Urinary bladder (tissue), 4 donors: ENCODE measurements around the gene CSF1R. TPM values are rescaled to one million over a fixed set of nuclear protein-coding genes. Genes with fewer than 3 reads are reported as not detected.
"Not testable (repeated sequence)": the region's sequence is repeated elsewhere in the genome, so short reads cannot be mapped to it uniquely, and the experiment has no call there.

Experiments used
- DNase-seq: peaks from one replicate; pipeline ENCODE4 v3.0.0-alpha.2; 2015; ENCODE audit errors: extremely low spot score
- H3K27ac ChIP-seq: one replicate; pipeline ENCODE4 v1.5.1; 2013; ENCODE audit warnings: low read depth, mild to moderate bottlenecking, moderate library complexity
- H3K36me3 ChIP-seq: one replicate; pipeline ENCODE4 v1.6.1; 2013; ENCODE audit warnings: mild to moderate bottlenecking, moderate library complexity; ENCODE audit not compliant: insufficient read depth
- H3K4me1 ChIP-seq: one replicate; pipeline ENCODE4 v1.6.1; 2013; ENCODE audit warnings: mild to moderate bottlenecking, moderate library complexity; ENCODE audit not compliant: insufficient read depth
- H3K4me3 ChIP-seq: one replicate; pipeline ENCODE4 v1.5.1; 2013; ENCODE audit warnings: low read depth, low read length
- WGBS: extraction: QIAGEN DNeasy Blood & Tissue Kit; methylation state at CpG from one replicate; pipeline ENCODE4 v1.1.7; 2013; 5-methylcytosine and 5-hydroxymethylcytosine counted together
- polyA plus RNA-seq: library from polyadenylated mRNA; stranded (reverse); fragments of 200-250 nt; gene quantifications from one replicate; pipeline ENCODE4 v1.2.3, GENCODE V29; 2013
- total RNA-seq: library from RNA; depleted of rRNA; stranded (reverse); fragments of >200 nt; gene quantifications from one replicate; pipeline ENCODE4 v1.2.3, GENCODE V29; 2014
- donor health status: healthy with polysubstance abuse.
- donor health status: healthy.

Gene CSF1R
- total and polyA plus RNA-seq, 2 donors, result 15.8 to 24.5 TPM

DNA sequence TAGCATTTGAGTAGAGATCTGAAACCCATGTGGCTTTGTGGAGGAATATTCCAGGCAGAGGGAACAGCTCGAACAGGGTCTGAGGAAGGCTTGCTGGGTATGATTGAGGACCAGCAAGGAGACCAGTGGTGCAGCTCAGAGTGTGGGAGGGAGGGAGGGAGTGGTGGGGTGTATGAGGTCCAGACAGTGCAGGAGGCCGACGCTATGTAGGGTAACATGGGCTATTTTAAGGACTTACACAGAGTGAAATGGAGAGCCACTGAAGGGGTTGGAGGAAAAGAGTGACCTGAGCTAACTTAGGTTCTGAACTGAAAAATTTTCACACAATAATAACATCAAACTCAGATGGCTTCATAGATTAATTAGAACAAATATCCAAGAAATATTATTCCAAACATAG, 43.9 kb downstream of the CSF1R start:
- no peak overlapping the region for H3K4me3 ChIP-seq
- no peak for DNase-seq
- 90% methylated on average over 3 of the region's 3 CpGs for WGBS
- no peak overlapping the region for H3K27ac ChIP-seq
- H3K36me3 ChIP-seq, result peaks cover 3% of the 10 kb centered on the region
- H3K4me1 ChIP-seq, result no peaks in the 10 kb centered on the region

DNA sequence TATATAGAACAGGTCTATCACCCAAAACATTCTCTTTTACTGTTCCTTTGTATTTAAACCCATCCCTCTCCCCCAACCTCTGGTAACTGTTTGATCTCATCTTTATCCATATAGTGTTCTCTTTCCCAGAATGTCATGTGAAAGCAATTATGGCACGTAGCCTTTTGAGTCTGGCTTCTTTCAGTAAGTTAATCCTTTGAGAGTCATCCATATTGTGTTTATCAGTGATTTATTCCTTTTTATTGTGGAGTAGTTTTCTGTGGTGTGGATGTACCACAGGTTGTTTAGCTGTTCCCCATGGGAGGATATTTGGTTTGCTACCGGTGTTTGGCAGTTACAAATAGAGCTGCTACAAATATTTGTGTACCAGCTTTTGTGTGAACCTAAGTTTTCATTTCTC, 47.8 kb downstream of the CSF1R start:
- no peak for DNase-seq
- Histone ChIP-seq H3K4me3 (no peak overlapping the region), H3K4me1 (no peaks in the 10 kb centered on the region), H3K36me3 (peaks cover 3% of the 10 kb centered on the region), H3K27ac (no peak overlapping the region)
- WGBS, result 53% methylated on average over 2 of the region's 2 CpGs

DNA sequence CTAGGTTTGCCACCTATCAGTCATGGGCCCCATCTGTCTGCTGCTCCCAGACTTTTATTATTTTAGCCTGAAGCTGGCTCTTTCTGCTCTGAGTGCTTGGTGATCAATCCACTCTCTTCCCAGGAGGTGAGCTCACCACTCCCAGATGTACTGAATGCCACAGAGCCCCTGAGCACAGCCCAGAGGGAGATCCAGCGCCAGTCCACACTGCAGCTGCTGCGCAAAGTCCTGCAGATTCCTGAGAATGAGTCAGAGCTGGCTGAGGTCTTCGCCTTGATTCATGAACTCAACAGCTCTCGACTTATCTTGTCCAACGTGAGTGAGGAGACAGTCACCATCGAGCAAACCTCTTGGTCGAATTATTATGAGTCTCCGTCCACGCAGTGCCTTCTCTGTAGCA, 49.8 kb downstream of the CSF1R start:
- WGBS, result 69% methylated on average over 9 of the region's 9 CpGs
- H3K4me3 ChIP-seq, result no peak overlapping the region
- peaks cover 2% of the 10 kb centered on the region for H3K36me3 ChIP-seq
- no peaks in the 10 kb centered on the region for H3K4me1 ChIP-seq
- no peak for DNase-seq
- no peak overlapping the region for H3K27ac ChIP-seq

DNA sequence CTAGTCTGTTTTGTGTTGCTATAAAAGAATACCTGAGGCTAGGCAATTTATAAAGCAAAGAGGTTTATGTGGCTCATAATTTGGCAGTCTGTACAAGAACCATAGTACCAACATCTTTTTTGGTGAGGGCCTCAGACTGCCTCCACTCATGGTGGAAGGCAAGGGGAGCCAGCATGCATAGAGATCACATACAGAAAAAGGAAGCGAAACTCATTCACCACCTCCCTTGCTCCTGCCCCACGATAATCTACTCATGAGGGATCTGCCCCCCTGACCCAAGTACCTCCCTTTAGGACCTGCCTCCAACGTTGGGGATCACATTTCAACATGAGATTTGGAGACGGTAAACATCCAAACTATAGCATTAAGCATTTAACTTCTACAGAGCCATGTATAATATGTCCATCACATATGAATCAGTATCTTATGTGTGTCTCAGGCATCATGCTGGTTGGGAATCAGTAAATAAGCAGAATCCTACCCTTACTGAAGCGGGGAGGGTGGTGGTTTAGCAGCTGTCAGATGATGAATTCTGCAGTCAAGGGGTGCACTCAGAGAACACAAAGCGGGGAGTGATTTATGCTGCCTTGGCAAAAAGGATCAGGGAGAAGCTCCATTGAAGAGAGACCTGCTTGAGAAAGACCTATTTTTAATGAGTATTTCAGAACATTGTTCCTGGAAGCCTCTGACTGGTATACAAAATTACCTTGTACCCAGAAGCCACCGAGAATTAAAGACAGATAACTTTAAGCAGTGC, 51.0 kb downstream of the CSF1R start:
- 80% methylated on average over 7 of the region's 7 CpGs for WGBS
- Histone ChIP-seq H3K4me3 (no peak overlapping the region), H3K4me1 (no peaks in the 10 kb centered on the region), H3K36me3 (peaks cover 6% of the 10 kb centered on the region), H3K27ac (no peak overlapping the region)
- DNase-seq, result no peak

DNA sequence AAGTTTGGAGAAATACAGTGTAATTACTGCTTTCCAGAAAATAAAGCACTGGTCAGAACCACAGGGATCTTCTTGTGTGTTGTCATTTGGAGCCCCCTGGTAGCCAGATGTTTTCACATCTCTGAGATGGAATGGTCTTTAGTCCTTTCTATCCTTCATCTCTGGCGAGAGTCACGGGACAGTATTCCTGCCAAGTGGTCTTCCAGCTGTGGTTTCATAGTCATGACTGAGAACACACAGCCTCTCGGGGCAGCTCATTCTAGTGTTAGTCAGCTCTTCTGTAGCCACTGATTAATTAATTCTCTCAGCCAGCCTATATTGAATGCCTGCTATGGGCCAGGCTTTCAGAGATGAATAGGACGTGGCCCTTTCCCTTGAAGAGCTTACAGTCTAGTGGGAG, 51.7 kb downstream of the CSF1R start:
- DNase-seq, result no peak
- Histone ChIP-seq H3K27ac (no peak overlapping the region), H3K4me1 (no peaks in the 10 kb centered on the region), H3K4me3 (no peak overlapping the region), H3K36me3 (peaks cover 6% of the 10 kb centered on the region)
- 66% methylated on average over 4 of the region's 4 CpGs for WGBS

DNA sequence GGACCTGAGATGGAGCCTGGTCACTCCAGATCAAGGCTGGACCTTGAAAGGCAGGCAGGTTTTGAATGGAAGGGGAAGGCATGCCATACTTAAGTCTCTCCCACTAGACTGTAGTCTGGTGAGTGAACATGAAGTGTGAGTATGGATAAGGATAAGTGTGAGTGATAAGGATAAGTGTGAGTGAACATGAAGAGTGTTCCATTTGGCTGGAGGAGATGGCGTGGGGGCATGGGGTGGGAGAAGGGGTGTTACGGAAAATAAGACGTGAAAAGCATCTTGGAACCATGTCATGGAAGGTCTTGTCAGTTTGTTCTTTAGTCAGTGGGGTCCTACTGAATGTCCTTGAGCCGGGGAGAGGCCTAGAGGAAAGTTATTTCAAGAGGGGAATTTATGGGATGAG, 53.0 kb downstream of the CSF1R start:
- H3K36me3 ChIP-seq, result peaks cover 6% of the 10 kb centered on the region
- no peak overlapping the region for H3K27ac ChIP-seq
- H3K4me3 ChIP-seq, result no peak overlapping the region
- no peaks in the 10 kb centered on the region for H3K4me1 ChIP-seq
- DNase-seq, result no peak
- WGBS, result 97% methylated on average over 4 of the region's 4 CpGs

DNA sequence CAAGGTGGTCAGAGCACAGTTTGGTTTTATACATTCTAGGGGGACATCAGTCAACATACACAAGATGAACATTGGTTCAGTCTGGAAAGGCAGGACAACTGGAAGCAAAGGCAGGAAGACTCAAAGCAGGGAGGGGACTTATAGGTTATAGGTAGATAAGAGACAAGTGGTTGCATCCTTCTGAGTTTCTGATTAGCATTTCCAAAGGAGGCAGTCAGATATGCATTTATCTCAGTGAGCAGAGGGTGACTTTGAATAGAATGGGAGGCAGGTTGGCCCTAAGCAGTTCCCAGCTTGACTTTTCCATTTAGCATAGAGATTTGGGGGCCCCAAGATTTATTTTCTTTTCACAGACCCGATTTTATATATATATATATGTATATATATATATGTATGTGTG, 58.3 kb downstream of the CSF1R start:
- H3K4me1 ChIP-seq, H3K4me3 ChIP-seq, DNase-seq, H3K36me3 ChIP-seq, H3K27ac ChIP-seq: not testable (repeated sequence)
- WGBS, result 73% methylated on average over 1 of the region's 1 CpG

DNA sequence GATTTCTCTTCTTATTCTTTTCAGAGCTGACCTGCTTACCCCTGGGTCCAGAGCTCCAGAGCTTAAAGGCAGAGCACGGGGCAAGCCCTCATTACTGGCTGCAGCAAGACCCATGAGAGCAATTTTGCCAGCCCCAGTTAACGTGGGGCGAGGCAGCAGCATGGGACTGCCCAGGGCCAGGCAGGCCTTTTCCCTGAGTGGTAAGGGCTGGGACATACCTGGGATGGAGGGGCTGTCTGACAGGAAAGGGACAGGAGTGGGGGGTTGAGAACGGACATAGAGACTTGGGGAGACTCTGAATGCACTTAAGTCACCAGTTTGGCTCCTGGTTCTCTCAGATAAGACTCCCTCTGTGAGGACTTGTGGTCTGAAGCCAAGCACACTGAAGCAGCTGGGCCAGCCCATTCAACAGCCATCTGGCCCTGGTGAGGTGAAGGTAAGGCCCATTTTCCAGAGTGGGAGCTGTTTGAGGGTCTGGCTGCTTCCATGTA, 59.6 kb downstream of the CSF1R start:
- no peaks in the 10 kb centered on the region for H3K4me1 ChIP-seq
- DNase-seq, result no peak
- 91% methylated on average over 4 of the region's 4 CpGs for WGBS
- H3K4me3 ChIP-seq, result no peak overlapping the region
- H3K27ac ChIP-seq, result no peak overlapping the region
- peaks cover 5% of the 10 kb centered on the region for H3K36me3 ChIP-seq

DNA sequence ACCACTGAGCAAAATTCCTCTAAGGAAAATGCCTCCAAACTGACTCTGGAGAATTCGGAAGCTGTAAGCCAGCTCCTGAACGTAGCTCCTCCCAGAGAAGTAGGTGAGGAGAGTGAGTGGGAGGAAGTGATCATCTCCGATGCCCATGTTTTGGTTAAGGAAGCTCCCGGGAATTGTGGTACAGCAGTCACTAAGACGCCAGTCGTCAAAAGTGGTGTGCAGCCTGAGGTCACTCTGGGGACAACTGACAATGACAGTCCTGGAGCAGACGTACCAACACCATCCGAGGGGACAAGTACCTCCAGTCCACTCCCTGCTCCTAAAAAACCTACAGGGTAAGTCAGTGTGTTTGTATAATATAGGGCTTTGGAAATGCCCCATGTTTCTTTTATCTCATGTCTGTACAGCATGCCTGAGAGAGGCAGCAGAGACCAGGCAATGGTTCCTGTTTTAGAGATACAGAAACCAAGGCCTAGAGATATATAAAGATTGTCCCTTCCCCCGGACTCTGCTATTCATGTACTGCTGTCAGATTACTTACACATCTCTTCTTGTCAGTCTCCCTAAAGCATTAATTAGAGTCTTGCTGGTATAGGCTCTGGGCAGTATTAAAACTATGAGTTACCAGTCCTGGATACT, 61.9 kb downstream of the CSF1R start:
- Histone ChIP-seq H3K4me3 (no peak overlapping the region), H3K36me3 (no peaks in the 10 kb centered on the region), H3K4me1 (no peaks in the 10 kb centered on the region), H3K27ac (no peak overlapping the region)
- DNase-seq, result no peak
- WGBS, result 68% methylated on average over 9 of the region's 9 CpGs

DNA sequence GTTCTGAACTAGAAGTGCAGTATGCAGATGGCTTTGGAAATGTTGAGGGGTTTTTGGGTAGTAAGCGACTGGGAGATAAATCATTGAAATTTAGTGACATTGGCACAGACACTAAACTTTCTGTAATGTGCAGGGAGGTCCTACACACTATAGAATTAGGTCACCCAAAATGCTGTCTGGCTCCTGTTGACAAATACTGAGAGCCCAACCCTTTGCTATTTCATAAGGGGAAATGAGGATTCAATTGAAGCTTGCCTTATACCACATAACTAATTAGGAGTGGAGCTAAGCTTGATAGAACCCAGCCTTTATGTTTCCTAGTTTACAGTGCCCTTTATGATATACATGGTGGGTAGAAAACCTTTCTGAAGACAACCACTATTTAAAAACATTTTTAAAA, 63.2 kb downstream of the CSF1R start:
- WGBS, result 86% methylated on average over 1 of the region's 1 CpG
- DNase-seq, result no peak
- no peaks in the 10 kb centered on the region for H3K36me3 ChIP-seq

DNA sequence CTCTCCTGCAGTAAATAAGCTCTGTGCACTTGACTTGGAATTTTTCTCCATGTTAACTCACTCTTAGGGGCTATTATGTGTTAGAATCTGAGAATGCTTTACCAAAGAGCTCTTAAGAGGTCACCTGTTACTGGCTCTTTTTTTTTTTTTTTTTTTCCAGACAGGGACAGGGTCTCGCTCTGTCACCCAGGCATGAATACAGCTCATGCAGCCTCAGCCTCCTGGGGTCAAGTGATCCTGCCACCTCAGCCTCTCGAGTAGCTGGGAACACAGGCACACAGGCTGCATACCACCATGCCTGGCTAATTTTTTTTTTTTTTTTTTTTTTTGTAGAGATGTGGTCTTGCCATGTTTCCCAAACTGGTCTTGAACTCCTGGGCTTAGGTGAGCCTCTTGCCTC, 63.7 kb downstream of the CSF1R start:
- no peak overlapping the region for H3K27ac ChIP-seq
- no peak for DNase-seq
- WGBS, result 90% methylated on average over 2 of the region's 2 CpGs
- H3K4me1 ChIP-seq, result no peaks in the 10 kb centered on the region
- H3K36me3 ChIP-seq, result no peaks in the 10 kb centered on the region
- H3K4me3 ChIP-seq, result no peak overlapping the region

More for the DNA sequence above, 63.2 kb downstream of the CSF1R start:
- Histone ChIP-seq H3K4me1 (no peaks in the 10 kb centered on the region), H3K27ac (no peak overlapping the region), H3K4me3 (no peak overlapping the region)

DNA sequence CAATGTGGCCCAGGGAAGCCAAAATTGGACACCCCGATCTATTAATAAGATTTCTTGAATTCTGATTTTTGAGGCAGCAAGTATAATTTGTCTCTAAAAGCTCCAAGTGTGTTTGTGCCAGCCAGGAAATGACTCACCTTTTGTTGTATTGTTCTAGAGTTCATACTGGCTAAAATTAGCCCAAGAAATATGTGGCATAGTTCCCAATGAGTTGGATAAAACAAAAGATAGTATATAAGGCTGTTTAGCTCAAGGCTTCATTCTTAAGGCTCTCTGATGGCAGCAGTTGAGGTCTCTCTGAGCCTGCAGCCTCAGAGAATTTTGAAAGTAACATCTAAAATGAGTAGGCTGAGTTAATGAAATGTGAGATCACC, 64.2 kb downstream of the CSF1R start:
- H3K4me1 ChIP-seq, result no peaks in the 10 kb centered on the region
- no peaks in the 10 kb centered on the region for H3K36me3 ChIP-seq
- no peak overlapping the region for H3K4me3 ChIP-seq
- H3K27ac ChIP-seq, result no peak overlapping the region
- no peak for DNase-seq
- WGBS, result 79% methylated on average over 1 of the region's 1 CpG

DNA sequence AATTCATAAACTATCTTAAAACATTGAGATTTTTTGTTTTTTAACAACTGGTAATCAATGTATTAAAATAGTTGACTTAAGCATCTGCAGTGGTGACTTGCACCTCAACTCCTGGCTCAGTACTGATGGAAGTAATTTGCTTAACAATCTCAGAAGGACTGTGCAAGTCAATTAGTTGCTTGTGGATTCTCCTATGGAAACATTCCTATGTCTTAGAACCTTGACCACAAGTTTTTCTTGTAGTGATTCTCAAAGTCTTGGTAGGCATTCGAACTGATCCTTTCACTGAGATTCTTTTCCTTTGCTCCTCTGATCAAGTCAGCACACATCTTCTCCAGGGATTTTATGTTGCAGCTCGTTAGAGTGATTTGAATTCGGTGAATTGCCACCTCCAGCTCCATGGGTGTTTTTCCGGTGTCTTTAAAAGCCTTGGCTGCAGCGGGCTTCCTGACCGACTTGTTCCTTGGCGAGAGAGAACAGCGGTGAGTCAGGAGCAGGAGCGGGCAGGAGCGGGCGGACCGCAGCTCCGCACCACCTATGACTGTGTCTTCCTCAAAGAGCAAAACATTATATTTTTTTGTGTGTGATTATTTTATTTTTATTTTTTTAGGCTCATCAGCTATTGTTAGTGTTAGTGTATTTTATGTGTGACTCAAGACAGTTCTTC, 64.7 kb downstream of the CSF1R start:
- DNase-seq, result no peak
- Histone ChIP-seq H3K4me3 (no peak overlapping the region), H3K4me1 (no peaks in the 10 kb centered on the region), H3K27ac (no peak overlapping the region), H3K36me3 (no peaks in the 10 kb centered on the region)
- WGBS, result 82% methylated on average over 13 of the region's 13 CpGs

DNA sequence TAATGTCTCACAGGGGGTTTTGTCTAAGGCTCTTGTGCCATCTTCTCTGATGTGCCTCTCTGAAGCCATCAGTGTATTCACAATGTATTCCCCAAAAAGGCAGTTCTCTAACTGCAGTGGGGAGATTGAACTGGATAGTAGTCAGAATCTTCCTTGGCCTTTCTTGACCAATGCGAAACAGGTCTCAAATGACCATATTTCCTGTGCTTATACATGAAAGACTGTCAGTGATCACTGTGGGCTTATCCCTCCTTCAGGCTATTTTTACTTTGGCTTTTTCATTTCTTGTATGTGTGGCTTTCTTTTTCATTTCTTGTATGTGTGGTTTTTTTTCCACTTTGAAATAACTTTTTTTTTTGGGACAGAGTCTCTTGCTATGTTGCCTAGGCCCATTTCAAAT, 66.1 kb downstream of the CSF1R start:
- no peaks in the 10 kb centered on the region for H3K4me1 ChIP-seq
- H3K4me3 ChIP-seq, result no peak overlapping the region
- no peak for DNase-seq
- no peak overlapping the region for H3K27ac ChIP-seq
- WGBS, result 95% methylated on average over 1 of the region's 1 CpG
- no peaks in the 10 kb centered on the region for H3K36me3 ChIP-seq
